IMR-90 (cell line): ENCODE data around the gene CSNK1G2.

Source experiments
- MXI1 ChIP-seq: IDR thresholded peaks from 2 replicates; pipeline ENCODE4 v1.6.1; 2012; ENCODE audit warnings: low read depth, mild to moderate bottlenecking, low read length, moderate library complexity, borderline replicate concordance
- NFE2L2 ChIP-seq: fragments of 150-350 bp; IDR thresholded peaks from 2 replicates; pipeline ENCODE4 v1.6.1; 2016; ENCODE audit warnings: low read depth, mild to moderate bottlenecking, low read length
- POLR2A ChIP-seq: IDR thresholded peaks from 2 replicates; pipeline ENCODE4 v1.6.1; 2012; ENCODE audit warnings: mild to moderate bottlenecking, low read depth, low read length
- RAD21 ChIP-seq: IDR thresholded peaks from 2 replicates; pipeline ENCODE4 v1.6.1; 2012; ENCODE audit warnings: low read length, improper control_type of control experiment
- RCOR1 ChIP-seq: IDR thresholded peaks from 2 replicates; pipeline ENCODE4 v1.6.1; 2012; ENCODE audit warnings: mild to moderate bottlenecking, low read length, improper control_type of control experiment; ENCODE audit not compliant: insufficient replicate concordance
- TF ChIP-seq, protein P1 (sequence below): conservative IDR thresholded peaks from 2 replicates; pipeline ENCODE4 v1.5.1; 2012; ENCODE audit warnings: mild to moderate bottlenecking, low read depth, low read length, improper control_type of control experiment
- TF ChIP-seq, protein P2 (sequence below): fragments of 150-350 bp; IDR thresholded peaks from 2 replicates; pipeline ENCODE4 v1.6.1; 2017; ENCODE audit warnings: mild to moderate bottlenecking, antibody characterized with exemption, low read length, low read depth

DNA sequence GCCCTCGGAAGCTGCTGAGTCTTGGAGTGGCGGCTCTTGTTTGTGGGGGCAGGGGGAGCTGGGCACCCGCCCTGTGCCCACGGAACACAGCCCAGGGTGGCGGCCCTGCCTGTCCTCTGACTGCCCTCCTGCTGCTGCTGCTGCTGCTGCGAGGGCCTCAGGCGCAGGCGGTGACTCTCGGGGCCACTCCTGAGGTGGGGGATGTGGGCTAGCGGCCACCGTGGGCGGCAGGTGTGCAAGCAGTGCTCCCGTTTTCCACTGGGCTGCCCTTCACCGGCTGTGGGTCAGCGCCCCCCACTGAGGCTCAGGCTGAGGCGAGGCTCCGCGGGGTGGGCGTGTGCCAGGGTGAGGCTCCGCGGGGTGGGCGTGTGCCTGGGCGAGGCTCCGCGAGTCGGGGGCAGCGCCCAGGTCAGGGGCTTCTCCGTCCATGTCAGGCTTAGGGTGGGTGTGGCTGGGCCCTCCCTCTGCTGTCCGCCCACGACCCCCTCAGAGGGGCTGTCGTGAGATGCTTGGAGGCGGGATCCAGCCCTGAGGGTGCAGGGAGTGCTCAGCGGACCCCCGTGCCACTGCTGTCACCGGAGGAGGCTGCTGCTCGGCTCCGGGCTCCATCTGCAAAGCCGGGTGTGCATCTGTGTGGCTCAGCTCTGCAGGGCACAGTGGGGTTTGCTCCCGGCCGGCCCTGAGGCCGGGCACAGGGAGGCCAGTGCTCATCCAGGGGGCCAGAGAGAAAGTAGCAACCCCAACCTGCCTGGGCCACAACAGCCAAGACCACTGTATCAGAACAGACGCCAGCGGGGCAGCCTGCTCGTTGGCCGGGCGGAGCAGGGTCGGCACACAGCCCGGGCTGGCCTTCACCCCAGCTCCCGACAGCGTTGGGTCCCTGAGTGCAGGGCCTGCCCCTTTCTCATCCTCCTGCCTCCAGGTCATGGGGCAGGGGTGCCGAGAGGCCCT is 14.5 kb downstream of the CSNK1G2 start:
- TF ChIP-seq MXI1 (no peak), POLR2A (no peak), NFE2L2 (no peak), RCOR1 (no peak), RAD21 (no peak)
- TF ChIP-seq, protein P1, sequence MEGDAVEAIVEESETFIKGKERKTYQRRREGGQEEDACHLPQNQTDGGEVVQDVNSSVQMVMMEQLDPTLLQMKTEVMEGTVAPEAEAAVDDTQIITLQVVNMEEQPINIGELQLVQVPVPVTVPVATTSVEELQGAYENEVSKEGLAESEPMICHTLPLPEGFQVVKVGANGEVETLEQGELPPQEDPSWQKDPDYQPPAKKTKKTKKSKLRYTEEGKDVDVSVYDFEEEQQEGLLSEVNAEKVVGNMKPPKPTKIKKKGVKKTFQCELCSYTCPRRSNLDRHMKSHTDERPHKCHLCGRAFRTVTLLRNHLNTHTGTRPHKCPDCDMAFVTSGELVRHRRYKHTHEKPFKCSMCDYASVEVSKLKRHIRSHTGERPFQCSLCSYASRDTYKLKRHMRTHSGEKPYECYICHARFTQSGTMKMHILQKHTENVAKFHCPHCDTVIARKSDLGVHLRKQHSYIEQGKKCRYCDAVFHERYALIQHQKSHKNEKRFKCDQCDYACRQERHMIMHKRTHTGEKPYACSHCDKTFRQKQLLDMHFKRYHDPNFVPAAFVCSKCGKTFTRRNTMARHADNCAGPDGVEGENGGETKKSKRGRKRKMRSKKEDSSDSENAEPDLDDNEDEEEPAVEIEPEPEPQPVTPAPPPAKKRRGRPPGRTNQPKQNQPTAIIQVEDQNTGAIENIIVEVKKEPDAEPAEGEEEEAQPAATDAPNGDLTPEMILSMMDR = no peak
- TF ChIP-seq, protein P2, sequence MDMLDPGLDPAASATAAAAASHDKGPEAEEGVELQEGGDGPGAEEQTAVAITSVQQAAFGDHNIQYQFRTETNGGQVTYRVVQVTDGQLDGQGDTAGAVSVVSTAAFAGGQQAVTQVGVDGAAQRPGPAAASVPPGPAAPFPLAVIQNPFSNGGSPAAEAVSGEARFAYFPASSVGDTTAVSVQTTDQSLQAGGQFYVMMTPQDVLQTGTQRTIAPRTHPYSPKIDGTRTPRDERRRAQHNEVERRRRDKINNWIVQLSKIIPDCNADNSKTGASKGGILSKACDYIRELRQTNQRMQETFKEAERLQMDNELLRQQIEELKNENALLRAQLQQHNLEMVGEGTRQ = no peak
